Fibroblast of mammary gland (primary cell): ENCODE results near the gene FNTB.

Experiments
- DNase-seq: peaks from one replicate; pipeline ENCODE4 v3.0.0-alpha.2; 2010; ENCODE audit warnings: low read depth
- H3K4me3 ChIP-seq: 2 replicates; pipeline ENCODE4 v1.5.1; 2011; ENCODE audit warnings: low read depth, mild to moderate bottlenecking, low read length, moderate library complexity; ENCODE audit not compliant: control insufficient read depth
- CTCF ChIP-seq: conservative IDR thresholded peaks from 2 replicates; pipeline ENCODE4 v1.5.1; 2011; ENCODE audit warnings: low read depth, low read length, inconsistent platforms; ENCODE audit not compliant: control insufficient read depth, insufficient read depth

FNTB gene

GRCh38 chr14:64952598-64953309, 33.9 kb upstream of the FNTB start:
- no peak for DNase-seq
- no peak for TF ChIP-seq CTCF
- H3K4me3 ChIP-seq = no peak overlapping the region

DNA sequence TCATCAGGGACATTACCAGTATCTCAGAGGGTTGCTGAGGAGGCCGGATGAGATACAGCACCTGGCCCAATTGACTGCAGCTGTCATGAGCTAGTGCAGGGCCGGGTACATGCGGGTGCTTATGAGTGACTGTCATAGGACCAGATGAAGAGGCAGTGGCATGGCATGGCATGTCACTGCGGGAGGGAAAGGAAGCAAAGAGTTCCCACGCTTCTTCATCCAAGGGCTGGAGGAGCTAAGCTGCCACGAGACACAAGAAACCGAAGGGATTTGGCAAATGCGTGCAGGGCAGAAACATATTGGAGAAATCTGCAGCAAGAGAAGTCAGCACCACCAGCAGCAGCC, 33.4 kb upstream of the FNTB start:
- no peak overlapping the region for H3K4me3 ChIP-seq
- DNase-seq = no peak
- no peak for TF ChIP-seq CTCF

DNA sequence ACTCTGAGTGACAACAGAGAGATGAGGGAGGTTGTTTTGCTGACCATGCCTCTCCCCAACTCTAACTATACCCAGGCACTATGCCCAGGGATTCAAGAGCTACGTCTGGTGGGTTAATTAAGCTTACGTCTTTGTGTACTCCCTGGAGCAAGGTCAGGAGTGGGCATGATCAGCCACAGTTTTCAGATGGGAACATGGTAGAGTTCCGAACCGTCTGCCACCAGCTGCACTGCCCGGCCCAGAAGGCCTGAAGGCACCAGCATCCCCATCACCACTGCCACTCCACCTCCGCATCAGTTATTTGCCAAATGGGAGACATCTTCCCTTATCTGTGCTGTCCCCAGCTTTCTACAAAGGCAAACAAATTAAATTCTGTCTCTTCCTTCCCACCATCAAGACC, 33.0 kb upstream of the FNTB start:
- DNase-seq = no peak
- no peak overlapping the region for H3K4me3 ChIP-seq
- no peak for TF ChIP-seq CTCF

- TF ChIP-seq CTCF = no peak
- no peak overlapping the region for H3K4me3 ChIP-seq
- no peak for DNase-seq
Measured at GRCh38 chr14:64954491-64955240, 32.0 kb upstream of the FNTB start.

DNA sequence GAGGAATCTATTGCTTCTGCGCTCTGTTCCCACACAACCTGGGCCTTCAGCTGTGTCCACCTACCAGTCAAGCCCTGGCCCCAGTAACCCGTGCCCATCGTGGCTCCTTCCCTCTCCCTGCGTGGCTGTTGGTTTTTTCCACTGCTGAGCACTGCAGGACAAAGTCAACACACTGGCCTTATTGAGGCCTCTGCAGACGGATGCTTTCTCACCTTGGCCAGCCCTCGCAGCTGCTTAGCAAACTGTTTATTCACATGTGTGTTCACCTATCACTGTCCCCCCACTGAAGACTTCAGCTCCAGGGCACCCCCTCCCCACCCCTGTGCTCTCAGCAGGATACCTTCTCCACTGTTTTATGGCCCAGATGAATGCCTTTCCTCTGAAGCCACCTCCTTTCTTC, 31.4 kb upstream of the FNTB start:
- DNase-seq = no peak
- TF ChIP-seq CTCF = no peak
- H3K4me3 ChIP-seq = no peak overlapping the region

GRCh38 chr14:64956697-64957406, 29.8 kb upstream of the FNTB start:
- no peak for TF ChIP-seq CTCF

More at GRCh38 chr14:64956697-64957406, 29.8 kb upstream of the FNTB start:
- no peak for DNase-seq
- H3K4me3 ChIP-seq = no peak overlapping the region
